ENCODE data around the gene LYRM9.

GRCh38 chr17:27858621-27859305 is 34.4 kb downstream of the LYRM9 start:
- TF ChIP-seq POLR2A (IDR thresholded peaks at IDR 0.05; ENCODE audit: low read depth, low read length) (no peak), TAF1 (IDR thresholded peaks at IDR 0.05; ENCODE audit: borderline replicate concordance, low read depth, low read length) (no peak), POLR2AphosphoS5 (IDR thresholded peaks at IDR 0.05; ENCODE audit: low read depth, low read length) (no peak)
